GM21367 (cell line): Measurements from ENCODE around the gene ST7.

Experiments
- ATAC-seq: cut with Tn5 transposase; IDR thresholded peaks from one replicate; pipeline ENCODE4 v1.9.1; 2021; ENCODE audit not compliant: unreplicated experiment

ST7 gene

GRCh38 chr7:117179701-117180100 is 226.4 kb downstream of the ST7 start:
- no peak for ATAC-seq

- no peak for ATAC-seq
Observed at GRCh38 chr7:117183729-117184128, 230.4 kb downstream of the ST7 start.

- ATAC-seq, result no peak
Observed at GRCh38 chr7:117184367-117184766, 231.1 kb downstream of the ST7 start.

GRCh38 chr7:117185124-117185523 is 231.8 kb downstream of the ST7 start:
- no peak for ATAC-seq

- no peak for ATAC-seq
Observed at GRCh38 chr7:117186218-117187010, 233.1 kb downstream of the ST7 start.

- ATAC-seq, result no peak
Observed at GRCh38 chr7:117188376-117188775, 235.1 kb downstream of the ST7 start.

- ATAC-seq, result no peak
Observed at GRCh38 chr7:117188949-117189592, 235.8 kb downstream of the ST7 start.

GRCh38 chr7:117190104-117190503 is 236.8 kb downstream of the ST7 start:
- no peak for ATAC-seq

- ATAC-seq, result no peak
Observed at GRCh38 chr7:117190746-117191435, 237.6 kb downstream of the ST7 start.

- no peak for ATAC-seq
Observed at GRCh38 chr7:117192108-117192507, 238.8 kb downstream of the ST7 start.

- no peak for ATAC-seq
Observed at GRCh38 chr7:117193564-117193963, 240.3 kb downstream of the ST7 start.

- no peak for ATAC-seq
Observed at GRCh38 chr7:117194445-117194844, 241.1 kb downstream of the ST7 start.

- ATAC-seq, result no peak
Observed at GRCh38 chr7:117195361-117196029, 242.2 kb downstream of the ST7 start.

GRCh38 chr7:117200132-117200531 is 246.8 kb downstream of the ST7 start:
- no peak for ATAC-seq

- ATAC-seq, result no peak
Observed at GRCh38 chr7:117200786-117201458, 247.6 kb downstream of the ST7 start.

GRCh38 chr7:117202511-117202910 is 249.2 kb downstream of the ST7 start:
- no peak for ATAC-seq

GRCh38 chr7:117203205-117203604 is 249.9 kb downstream of the ST7 start:
- ATAC-seq, result no peak

- ATAC-seq, result no peak
Observed at GRCh38 chr7:117205873-117206272, 252.6 kb downstream of the ST7 start.

- ATAC-seq, result no peak
Observed at GRCh38 chr7:117208257-117208656, 255.0 kb downstream of the ST7 start.

GRCh38 chr7:117210397-117210796 is 257.1 kb downstream of the ST7 start:
- ATAC-seq, result no peak

GRCh38 chr7:117210908-117211307 is 257.6 kb downstream of the ST7 start:
- no peak for ATAC-seq
